GM12878 (cell line): Measurements from ENCODE around the gene C5AR1. TPM values are rescaled to one million over a fixed set of nuclear protein-coding genes. Genes with fewer than 3 reads are reported as not detected.

Experiments used
- ATAC-seq: fragments of 200-7000 bp; cut with Tn5 transposase; 3 replicates; pipeline ENCODE4 v1.9.1; 2020; ENCODE audit warnings: mild to moderate bottlenecking, moderate library complexity
- BruUV-seq: library from RNA; stranded (reverse); fragments of 400-500 nt; replicated peaks from 2 replicates; lab custom pipeline; 2021; lab: Mats Ljungman, UMichigan
- CTCF ChIA-PET: fragments of 300-600 bp; sonication (Branson Sonifier 250); formaldehyde crosslinking; extraction: SDS; loops from one replicate; lab custom pipeline; 2021; ENCODE audit warnings: inconsistent platforms; lab: Yijun Ruan, JAX
- POLR2A ChIA-PET: fragments of 350-600 bp; formaldehyde crosslinking; extraction: SDS; loops from one replicate; lab custom pipeline; 2021; ENCODE audit warnings: inconsistent platforms; lab: Charles Lee
- RAD21 ChIA-PET: fragments of 300-600 bp; sonication (Branson Sonifier 250); formaldehyde crosslinking; loops from one replicate; lab custom pipeline; 2023; ENCODE audit warnings: antibody characterized with exemption; ENCODE audit not compliant: unreplicated experiment; lab: Charles Lee
- SMC1A ChIA-PET: fragments of 300-600 bp; sonication (Branson Sonifier 250); formaldehyde crosslinking; loops from one replicate; lab custom pipeline; 2023; ENCODE audit not compliant: unreplicated experiment, uncharacterized antibody; lab: Charles Lee
- DNase-seq: peaks from one replicate; pipeline ENCODE4 v3.0.0-alpha.2; 2011; ENCODE audit warnings: low read depth, low spot score
- FAIRE-seq: peaks from 3 replicates; lab custom pipeline; 2011; peaks lifted over from hg19 to GRCh38; lab: Jason Lieb, UNC
- H2AFZ ChIP-seq: 2 replicates; pipeline ENCODE4 v1.6.0; 2011; ENCODE audit warnings: low read depth, low read length, control low read depth; ENCODE audit not compliant: control insufficient read depth
- H3K27ac ChIP-seq: 2 replicates; pipeline ENCODE4 v1.5.1; 2011; ENCODE audit warnings: control low read depth; ENCODE audit not compliant: control insufficient read depth, insufficient read depth
- H3K27me3 ChIP-seq, 2 experiments: replicated peaks in 1 of 2; 2 replicates each; pipeline versions ENCODE4 v1.6.0 to v1.6.1; 2011; ENCODE audit warnings: low read length in 1 of 2; ENCODE audit not compliant: control insufficient read depth in 2 of 2, insufficient read depth in 2 of 2
- H3K36me3 ChIP-seq, 2 experiments: 2 replicates each; pipeline ENCODE4 v1.5.1; 2011; ENCODE audit warnings: low read length in 1 of 2; ENCODE audit not compliant: control insufficient read depth in 2 of 2, insufficient read depth in 2 of 2
- H3K4me1 ChIP-seq: 2 replicates; pipeline ENCODE4 v1.6.1; 2011; ENCODE audit warnings: mild to moderate bottlenecking, low read length, moderate library complexity, mixed read lengths; ENCODE audit not compliant: control insufficient read depth, insufficient read depth
- H3K4me2 ChIP-seq: 2 replicates; pipeline ENCODE4 v1.6.0; 2011; ENCODE audit warnings: control low read depth; ENCODE audit not compliant: control insufficient read depth, insufficient read depth
- H3K4me3 ChIP-seq: fragments of 200-600 bp; sonication (generic); 2 replicates; pipeline ENCODE4 v1.5.1; 2016
- H3K79me2 ChIP-seq: 2 replicates; pipeline ENCODE4 v1.6.0; 2011; ENCODE audit warnings: low read length; ENCODE audit not compliant: control insufficient read depth, insufficient read depth
- H3K9ac ChIP-seq: 2 replicates; pipeline ENCODE4 v1.8.0; 2011; ENCODE audit warnings: low read length, control low read depth, mixed read lengths; ENCODE audit not compliant: control insufficient read depth, insufficient read depth
- H3K9me3 ChIP-seq: replicated peaks from 3 replicates; pipeline ENCODE4 v1.5.1; 2011; ENCODE audit warnings: mild to moderate bottlenecking, low read length; ENCODE audit not compliant: control insufficient read depth, insufficient read depth
- H4K20me1 ChIP-seq: 2 replicates; pipeline ENCODE4 v1.6.0; 2011; ENCODE audit not compliant: control insufficient read depth, insufficient read depth
- ATF7 ChIP-seq: fragments of 450-650 bp; IDR thresholded peaks from 2 replicates; pipeline ENCODE4 v1.6.1; 2016; ENCODE audit warnings: low read depth, mild to moderate bottlenecking
- CREB1 ChIP-seq: IDR thresholded peaks from 2 replicates; pipeline ENCODE4 v1.6.1; 2012; ENCODE audit warnings: low read depth, mild to moderate bottlenecking, inconsistent platforms
- CREM ChIP-seq: IDR thresholded peaks from 2 replicates; pipeline ENCODE4 v1.6.1; 2014; ENCODE audit warnings: antibody characterized with exemption, low read depth
- RAD21 ChIP-seq: IDR thresholded peaks from 2 replicates; pipeline ENCODE4 v1.6.1; 2011; ENCODE audit warnings: mild to moderate bottlenecking, low read depth, low read length, moderate library complexity; ENCODE audit not compliant: insufficient read depth
- RELA ChIP-seq: fragments of 450-650 bp; IDR thresholded peaks from 2 replicates; pipeline ENCODE4 v1.8.0; 2014; ENCODE audit warnings: borderline replicate concordance; ENCODE audit not compliant: partially characterized antibody
- SMC3 ChIP-seq: IDR thresholded peaks from 2 replicates; pipeline ENCODE4 v1.6.1; 2011; ENCODE audit warnings: low read length, improper control_type of control experiment, borderline replicate concordance
- WRNIP1 ChIP-seq: IDR thresholded peaks from 2 replicates; pipeline ENCODE4 v1.6.1; 2011; ENCODE audit warnings: low read depth, low read length, improper control_type of control experiment, borderline replicate concordance
- YY1 ChIP-seq: IDR thresholded peaks from 2 replicates; pipeline ENCODE4 v1.6.1; 2011; ENCODE audit warnings: low read depth, mild to moderate bottlenecking, low read length
- WGBS: methylation state at CpG from one replicate; pipeline ENCODE4 v1.1.6; 2016; ENCODE audit warnings: low lambda C conversion rate; ENCODE audit not compliant: insufficient replicate concordance, insufficient coverage; ENCODE audit errors: missing lambda C conversion rate; 5-methylcytosine and 5-hydroxymethylcytosine counted together
- in situ Hi-C: fragments of 300-500 bp; cut with MboI; formaldehyde crosslinking; loops from 9 replicates; pipeline ENCODE4 v1.14.3; 2018; ENCODE audit warnings: mixed read lengths
- intact Hi-C: fragments of 100-400 bp; cut with micrococcal nuclease; formaldehyde crosslinking; loops from one replicate; pipeline ENCODE4 v1.14.2; 2022; ENCODE audit not compliant: unreplicated experiment
- polyA plus RNA-seq, 11 experiments: library from polyadenylated mRNA; depleted of rRNA in 4 of 11; unstranded in 6 of 11; stranded (reverse) in 5 of 11; fragments of >200 nt; fragmentation: Nextera tagmentation in 4 of 11; fragmentation: Illumina TruSeq in 1 of 11; extraction: Ambion mirVana in 4 of 11; extraction: Trizol in 1 of 11; gene quantifications; 1 replicate in 1 of 11; 2 replicates in 10 of 11; pipeline versions ENCODE4 v1.2.1 to v1.2.3, GENCODE V29; 2011 to 2016; ENCODE audit warnings: inconsistent platforms in 2 of 11, missing spikeins in 2 of 11, low read depth in 1 of 11
- total RNA-seq, 4 experiments: library from RNA; depleted of rRNA in 3 of 4; stranded (reverse); fragments of >200 nt in 3 of 4; fragmentation: Illumina TruSeq in 1 of 4; extraction: Trizol in 1 of 4; gene quantifications; 2 replicates each; pipeline versions ENCODE4 v1.2.1 to v1.2.3, GENCODE V29; 2013 to 2021
- TF ChIP-seq, protein P1 (sequence below): fragments of 450-650 bp; IDR thresholded peaks from 2 replicates; pipeline ENCODE4 v1.6.1; 2016; ENCODE audit warnings: mild to moderate bottlenecking
- TF ChIP-seq, protein P2 (sequence below): fragments of 450-650 bp; IDR thresholded peaks from 2 replicates; pipeline ENCODE4 v1.6.1; 2017; ENCODE audit warnings: low read depth, mild to moderate bottlenecking, moderate library complexity
- TF ChIP-seq, protein P3 (sequence below): fragments of 150-350 bp; IDR thresholded peaks from 2 replicates; pipeline ENCODE4 v1.6.1; 2016; ENCODE audit warnings: low read depth, low read length
- TF ChIP-seq, protein P4 (sequence below), 3 experiments: IDR thresholded peaks in 2 of 3; conservative IDR thresholded peaks in 1 of 3; 2 replicates each; pipeline ENCODE4 v1.5.1; 2011; ENCODE audit warnings: low read depth in 3 of 3, low read length in 3 of 3, mild to moderate bottlenecking in 3 of 3, control low read depth in 2 of 3, moderate library complexity in 2 of 3, inconsistent platforms in 1 of 3, mixed read lengths in 1 of 3; ENCODE audit not compliant: control insufficient read depth in 2 of 3, insufficient read depth in 1 of 3; ENCODE audit errors: extremely low read depth in 1 of 3

C5AR1 gene
- total and polyA plus RNA-seq, 10 of the 15 experiments (the other 5 are each of a cell fraction or from before 2014, with no cell fraction given) = 0.04 to 1.5 (median 0.18) TPM

DNA sequence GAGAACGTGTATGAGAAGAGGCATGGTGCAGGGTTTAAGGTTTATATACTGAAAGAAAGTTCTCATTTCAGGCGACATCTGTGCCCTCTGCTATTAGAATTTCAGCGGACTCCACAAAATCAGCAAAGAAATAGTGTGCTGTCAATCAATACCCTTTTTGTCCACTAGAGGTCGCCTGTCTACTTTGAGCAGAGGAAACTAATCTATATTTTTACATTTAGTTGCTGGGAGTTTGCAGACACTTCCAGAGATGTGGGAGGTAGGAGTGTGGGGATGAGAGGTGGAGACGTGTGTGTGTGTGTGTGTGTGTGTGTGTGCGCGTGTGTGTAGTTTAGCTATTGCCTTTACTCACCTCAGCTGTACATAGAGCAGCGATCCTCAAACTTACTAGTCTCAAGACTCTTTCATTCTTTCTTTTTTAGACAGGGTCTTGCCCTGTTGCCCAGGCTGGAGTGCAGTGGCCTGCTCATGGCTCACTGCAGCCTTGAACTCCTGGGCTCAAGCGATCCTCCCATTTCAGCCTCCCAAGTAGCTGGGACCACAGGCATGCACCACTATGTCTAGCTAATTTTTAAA is 25.2 kb upstream of the C5AR1 start (continued):
- TF ChIP-seq, protein P1, sequence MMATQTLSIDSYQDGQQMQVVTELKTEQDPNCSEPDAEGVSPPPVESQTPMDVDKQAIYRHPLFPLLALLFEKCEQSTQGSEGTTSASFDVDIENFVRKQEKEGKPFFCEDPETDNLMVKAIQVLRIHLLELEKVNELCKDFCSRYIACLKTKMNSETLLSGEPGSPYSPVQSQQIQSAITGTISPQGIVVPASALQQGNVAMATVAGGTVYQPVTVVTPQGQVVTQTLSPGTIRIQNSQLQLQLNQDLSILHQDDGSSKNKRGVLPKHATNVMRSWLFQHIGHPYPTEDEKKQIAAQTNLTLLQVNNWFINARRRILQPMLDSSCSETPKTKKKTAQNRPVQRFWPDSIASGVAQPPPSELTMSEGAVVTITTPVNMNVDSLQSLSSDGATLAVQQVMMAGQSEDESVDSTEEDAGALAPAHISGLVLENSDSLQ = peak; percentile 94
- TF ChIP-seq WRNIP1 (no peak), CREB1 (no peak), RELA (no peak), SMC3 (peak; percentile 58)

DNA sequence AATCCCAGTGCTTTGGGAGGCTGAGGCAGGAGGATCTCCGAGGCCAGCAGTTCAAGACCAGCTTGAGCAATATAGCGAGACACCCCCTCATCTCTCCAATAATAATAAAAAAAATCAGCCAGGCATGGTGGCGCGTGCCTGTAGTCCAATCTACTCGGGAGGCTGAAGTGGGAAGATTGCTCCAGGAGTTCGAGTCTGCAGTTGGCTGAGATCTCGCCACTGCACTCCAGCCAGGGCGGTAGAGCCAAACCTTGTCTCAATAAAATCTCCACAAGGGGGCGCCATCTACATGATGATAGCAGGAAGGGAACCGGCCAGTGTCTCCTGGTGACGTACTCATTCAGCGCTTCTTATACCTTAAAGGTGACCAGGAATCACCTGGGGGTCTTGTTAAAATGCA is 13.6 kb upstream of the C5AR1 start:
- CTCF ChIA-PET = interaction anchor here (1.2 to 8.3 kb wide), 11 partner anchors 8 to 411 kb away, joined by 3 to 83 read pairs (median 16); partner anchors contain the start of genes C5AR1 and DHX34
- H3K36me3 ChIP-seq = no peaks in the 10 kb centered on the region
- TF ChIP-seq, protein P2, sequence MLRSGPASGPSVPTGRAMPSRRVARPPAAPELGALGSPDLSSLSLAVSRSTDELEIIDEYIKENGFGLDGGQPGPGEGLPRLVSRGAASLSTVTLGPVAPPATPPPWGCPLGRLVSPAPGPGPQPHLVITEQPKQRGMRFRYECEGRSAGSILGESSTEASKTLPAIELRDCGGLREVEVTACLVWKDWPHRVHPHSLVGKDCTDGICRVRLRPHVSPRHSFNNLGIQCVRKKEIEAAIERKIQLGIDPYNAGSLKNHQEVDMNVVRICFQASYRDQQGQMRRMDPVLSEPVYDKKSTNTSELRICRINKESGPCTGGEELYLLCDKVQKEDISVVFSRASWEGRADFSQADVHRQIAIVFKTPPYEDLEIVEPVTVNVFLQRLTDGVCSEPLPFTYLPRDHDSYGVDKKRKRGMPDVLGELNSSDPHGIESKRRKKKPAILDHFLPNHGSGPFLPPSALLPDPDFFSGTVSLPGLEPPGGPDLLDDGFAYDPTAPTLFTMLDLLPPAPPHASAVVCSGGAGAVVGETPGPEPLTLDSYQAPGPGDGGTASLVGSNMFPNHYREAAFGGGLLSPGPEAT = no peak
- TF ChIP-seq ATF7 = peak; percentile 74
- peak; percentile 88 for TF ChIP-seq SMC3
- peak; percentile 89 for TF ChIP-seq RAD21
- peak; percentile 53; the same call in 1 of the 2 replicates for TF ChIP-seq CREB1
- peak; percentile 69 for TF ChIP-seq CREM
- TF ChIP-seq, protein P3, sequence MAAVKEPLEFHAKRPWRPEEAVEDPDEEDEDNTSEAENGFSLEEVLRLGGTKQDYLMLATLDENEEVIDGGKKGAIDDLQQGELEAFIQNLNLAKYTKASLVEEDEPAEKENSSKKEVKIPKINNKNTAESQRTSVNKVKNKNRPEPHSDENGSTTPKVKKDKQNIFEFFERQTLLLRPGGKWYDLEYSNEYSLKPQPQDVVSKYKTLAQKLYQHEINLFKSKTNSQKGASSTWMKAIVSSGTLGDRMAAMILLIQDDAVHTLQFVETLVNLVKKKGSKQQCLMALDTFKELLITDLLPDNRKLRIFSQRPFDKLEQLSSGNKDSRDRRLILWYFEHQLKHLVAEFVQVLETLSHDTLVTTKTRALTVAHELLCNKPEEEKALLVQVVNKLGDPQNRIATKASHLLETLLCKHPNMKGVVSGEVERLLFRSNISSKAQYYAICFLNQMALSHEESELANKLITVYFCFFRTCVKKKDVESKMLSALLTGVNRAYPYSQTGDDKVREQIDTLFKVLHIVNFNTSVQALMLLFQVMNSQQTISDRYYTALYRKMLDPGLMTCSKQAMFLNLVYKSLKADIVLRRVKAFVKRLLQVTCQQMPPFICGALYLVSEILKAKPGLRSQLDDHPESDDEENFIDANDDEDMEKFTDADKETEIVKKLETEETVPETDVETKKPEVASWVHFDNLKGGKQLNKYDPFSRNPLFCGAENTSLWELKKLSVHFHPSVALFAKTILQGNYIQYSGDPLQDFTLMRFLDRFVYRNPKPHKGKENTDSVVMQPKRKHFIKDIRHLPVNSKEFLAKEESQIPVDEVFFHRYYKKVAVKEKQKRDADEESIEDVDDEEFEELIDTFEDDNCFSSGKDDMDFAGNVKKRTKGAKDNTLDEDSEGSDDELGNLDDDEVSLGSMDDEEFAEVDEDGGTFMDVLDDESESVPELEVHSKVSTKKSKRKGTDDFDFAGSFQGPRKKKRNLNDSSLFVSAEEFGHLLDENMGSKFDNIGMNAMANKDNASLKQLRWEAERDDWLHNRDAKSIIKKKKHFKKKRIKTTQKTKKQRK = no peak
- TF ChIP-seq, protein P4, sequence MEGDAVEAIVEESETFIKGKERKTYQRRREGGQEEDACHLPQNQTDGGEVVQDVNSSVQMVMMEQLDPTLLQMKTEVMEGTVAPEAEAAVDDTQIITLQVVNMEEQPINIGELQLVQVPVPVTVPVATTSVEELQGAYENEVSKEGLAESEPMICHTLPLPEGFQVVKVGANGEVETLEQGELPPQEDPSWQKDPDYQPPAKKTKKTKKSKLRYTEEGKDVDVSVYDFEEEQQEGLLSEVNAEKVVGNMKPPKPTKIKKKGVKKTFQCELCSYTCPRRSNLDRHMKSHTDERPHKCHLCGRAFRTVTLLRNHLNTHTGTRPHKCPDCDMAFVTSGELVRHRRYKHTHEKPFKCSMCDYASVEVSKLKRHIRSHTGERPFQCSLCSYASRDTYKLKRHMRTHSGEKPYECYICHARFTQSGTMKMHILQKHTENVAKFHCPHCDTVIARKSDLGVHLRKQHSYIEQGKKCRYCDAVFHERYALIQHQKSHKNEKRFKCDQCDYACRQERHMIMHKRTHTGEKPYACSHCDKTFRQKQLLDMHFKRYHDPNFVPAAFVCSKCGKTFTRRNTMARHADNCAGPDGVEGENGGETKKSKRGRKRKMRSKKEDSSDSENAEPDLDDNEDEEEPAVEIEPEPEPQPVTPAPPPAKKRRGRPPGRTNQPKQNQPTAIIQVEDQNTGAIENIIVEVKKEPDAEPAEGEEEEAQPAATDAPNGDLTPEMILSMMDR (IDR thresholded peaks at IDR 0.05 in 2 of 3, conservative IDR thresholded peaks at IDR 0.05 in 1 of 3; ENCODE audit: control insufficient read depth in 2 of 3, extremely low read depth in 1 of 3, insufficient read depth in 1 of 3, low read depth in 3 of 3, low read length in 3 of 3) = peak; percentile 66 to 86 (median 69)
- TF ChIP-seq YY1 = peak; percentile 37; the same call in 1 of the 2 replicates

More for the DNA sequence above, 13.6 kb upstream of the C5AR1 start:
- Histone ChIP-seq H3K27me3 (no peaks in the 10 kb centered on the region), H4K20me1 (no peaks in the 10 kb centered on the region), H3K79me2 (no peaks in the 10 kb centered on the region), H3K9ac (no peak overlapping the region), H3K4me2 (no peak overlapping the region), H3K27ac (no peak overlapping the region), H2AFZ (no peak overlapping the region), H3K4me3 (no peak overlapping the region), H3K9me3 (no peaks in the 10 kb centered on the region), H3K4me1 (peaks cover 12% of the 10 kb centered on the region)
- ATAC-seq = peak; percentile 94
- intact Hi-C loops = loop anchor here (1.0 to 2.0 kb wide), 3 partner anchors 53 to 132 kb away; partner anchors contain the start of gene DHX34
- RAD21 ChIA-PET = interaction anchor here (0.7 to 3.4 kb wide), 6 partner anchors 8 to 411 kb away, joined by 3 to 19 read pairs (median 6); partner anchors contain the start of gene DHX34
- DNase-seq = no peak
- in situ Hi-C loops = loop anchor here (5.0 kb wide), 3 partner anchors 91 to 401 kb away; no protein-coding TSS in a partner anchor
- WGBS = 14% methylated on average over 12 of the region's 12 CpGs
- SMC1A ChIA-PET = interaction anchor here (2.9 to 4.3 kb wide), 2 partner anchors 95 to 132 kb away, joined by 12 to 28 read pairs; no protein-coding TSS in a partner anchor
- no TSS peak for BruUV-seq
- FAIRE-seq = peak; percentile 96
- POLR2A ChIA-PET = interaction anchor here (0.7 to 1.1 kb wide), 2 partner anchors 22 to 217 kb away, joined by 3 read pairs; partner anchors contain the start of gene INAFM1
